ENCODE data around the gene ODAM.

The ODAM gene

GRCh38 chr4:70195425-70195824 is at the start of gene ODAM:
Gene ODAM (plus strand): TSS chr4:70195725. CDS start chr4:70196544, 819 bp downstream.
- no peak for TF ChIP-seq FOXA1 (IDR thresholded peaks at IDR 0.05)
- DNase-seq (ENCODE audit: extremely low spot score): no peak
- ChIA-PET CTCF (no interaction called here), POLR2A (no interaction called here)

GRCh38 chr4:70151271-70151670 is 44.3 kb upstream of the ODAM start:
- TF ChIP-seq NFRKB (IDR thresholded peaks at IDR 0.05): no peak
- TF ChIP-seq CTBP1 (IDR thresholded peaks at IDR 0.05; ENCODE audit: borderline replicate concordance): no peak
- TF ChIP-seq L3MBTL2 (conservative IDR thresholded peaks at IDR 0.05): no peak
- no peak for TF ChIP-seq PKNOX1 (IDR thresholded peaks at IDR 0.05)
- no peak for TF ChIP-seq FOXM1 (IDR thresholded peaks at IDR 0.05; ENCODE audit: borderline replicate concordance)
- no peak for TF ChIP-seq FOXK2 (IDR thresholded peaks at IDR 0.05)
- TF ChIP-seq ZNF384 (IDR thresholded peaks at IDR 0.05): no peak
- no peak for TF ChIP-seq BHLHE40 (IDR thresholded peaks at IDR 0.05; ENCODE audit: borderline replicate concordance)
- TF ChIP-seq HDGF (IDR thresholded peaks at IDR 0.05; ENCODE audit: borderline replicate concordance): no peak
- no peak for TF ChIP-seq SUZ12 (IDR thresholded peaks at IDR 0.05)
- no peak for TF ChIP-seq LEF1 (IDR thresholded peaks at IDR 0.05; ENCODE audit: borderline replicate concordance)
- no peak for TF ChIP-seq TARDBP (IDR thresholded peaks at IDR 0.05)
- no peak for TF ChIP-seq ARNT (IDR thresholded peaks at IDR 0.05)
- no peak for TF ChIP-seq ELF4 (IDR thresholded peaks at IDR 0.05)
- no peak for TF ChIP-seq SP1 (IDR thresholded peaks at IDR 0.05)
- no peak for TF ChIP-seq FOXA1 (IDR thresholded peaks at IDR 0.05)
- no peak for DNase-seq (ENCODE audit: extremely low spot score)
- POLR2A ChIA-PET: no interaction called here
- CTCF ChIA-PET: interaction anchor here (0.5 kb wide), 1 partner anchor 255 kb away, joined by 4 read pairs; no protein-coding TSS in a partner anchor

- ChIA-PET CTCF (interaction anchor here (0.5 kb wide), 1 partner anchor 256 kb away, joined by 4 read pairs; no protein-coding TSS in a partner anchor), POLR2A (no interaction called here)
- DNase-seq (ENCODE audit: extremely low spot score): no peak
- TF ChIP-seq SUZ12 (IDR thresholded peaks at IDR 0.05) (no peak), ZNF384 (IDR thresholded peaks at IDR 0.05) (no peak), FOXA1 (IDR thresholded peaks at IDR 0.05) (no peak), ELF4 (IDR thresholded peaks at IDR 0.05) (no peak), CTBP1 (IDR thresholded peaks at IDR 0.05; ENCODE audit: borderline replicate concordance) (no peak), NFRKB (IDR thresholded peaks at IDR 0.05) (no peak), HDGF (IDR thresholded peaks at IDR 0.05; ENCODE audit: borderline replicate concordance) (no peak), TARDBP (IDR thresholded peaks at IDR 0.05) (no peak)
These were observed 43.4 kb upstream of the ODAM start for GRCh38 chr4:70152088-70152487.

DNA sequence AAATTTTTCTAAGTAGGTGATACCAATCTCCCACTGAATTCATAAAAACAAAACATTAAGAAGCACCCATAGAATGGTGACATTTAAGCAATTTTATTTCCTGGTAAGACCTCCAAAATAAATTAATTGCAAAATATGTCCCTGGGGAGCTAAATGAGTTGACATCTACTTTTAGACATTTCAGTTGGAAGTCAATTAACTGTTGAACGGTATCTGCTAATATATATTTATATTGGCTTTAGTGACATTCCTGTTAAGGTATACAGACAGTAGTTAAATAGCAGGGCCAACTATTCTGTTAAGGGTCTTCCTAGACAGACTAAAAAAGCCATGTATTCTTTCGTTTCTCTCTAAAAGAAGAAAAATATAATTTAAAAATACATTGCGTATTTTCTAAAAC is 41.6 kb upstream of the ODAM start, which contains the start of gene PRR27:
PRR27 (plus strand) TSS at position 301 of the 400 bp plus-strand sequence. CDS start 139 bp downstream, outside the sequence.
- ChIA-PET CTCF (no interaction called here), POLR2A (no interaction called here)
- TF ChIP-seq ARNT (IDR thresholded peaks at IDR 0.05): no peak
- TF ChIP-seq PKNOX1 (IDR thresholded peaks at IDR 0.05): no peak
- no peak for TF ChIP-seq ELF4 (IDR thresholded peaks at IDR 0.05)
- no peak for TF ChIP-seq BHLHE40 (IDR thresholded peaks at IDR 0.05; ENCODE audit: borderline replicate concordance)
- TF ChIP-seq LEF1 (IDR thresholded peaks at IDR 0.05; ENCODE audit: borderline replicate concordance): no peak
- no peak for TF ChIP-seq FOXK2 (IDR thresholded peaks at IDR 0.05)
- TF ChIP-seq CTBP1 (IDR thresholded peaks at IDR 0.05; ENCODE audit: borderline replicate concordance): no peak
- TF ChIP-seq NFRKB (IDR thresholded peaks at IDR 0.05): no peak
- no peak for TF ChIP-seq SP1 (IDR thresholded peaks at IDR 0.05)
- no peak for DNase-seq (ENCODE audit: extremely low spot score)

DNA sequence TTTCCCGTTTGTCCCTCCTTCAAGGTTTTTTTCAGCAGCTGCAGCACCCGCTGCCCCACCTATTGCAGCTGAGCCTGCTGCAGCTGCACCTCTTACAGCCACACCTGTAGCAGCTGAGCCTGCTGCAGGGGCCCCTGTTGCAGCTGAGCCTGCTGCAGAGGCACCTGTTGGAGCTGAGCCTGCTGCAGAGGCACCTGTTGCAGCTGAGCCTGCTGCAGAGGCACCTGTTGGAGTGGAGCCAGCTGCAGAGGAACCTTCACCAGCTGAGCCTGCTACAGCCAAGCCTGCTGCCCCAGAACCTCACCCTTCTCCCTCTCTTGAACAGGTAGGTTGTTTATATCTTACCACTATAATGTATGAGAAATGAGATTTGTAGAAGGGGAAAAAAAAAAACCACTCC is 36.9 kb upstream of the ODAM start:
- no peak for DNase-seq (ENCODE audit: extremely low spot score)
- CTCF ChIA-PET: no interaction called here
- no peak for TF ChIP-seq L3MBTL2 (conservative IDR thresholded peaks at IDR 0.05)
- TF ChIP-seq FOXK2 (IDR thresholded peaks at IDR 0.05): no peak
- TF ChIP-seq ARNT (IDR thresholded peaks at IDR 0.05): no peak
- no peak for TF ChIP-seq TARDBP (IDR thresholded peaks at IDR 0.05)
- no peak for TF ChIP-seq ZNF384 (IDR thresholded peaks at IDR 0.05)
- TF ChIP-seq NFRKB (IDR thresholded peaks at IDR 0.05): no peak
- TF ChIP-seq SUZ12 (IDR thresholded peaks at IDR 0.05): no peak
- TF ChIP-seq HDGF (IDR thresholded peaks at IDR 0.05; ENCODE audit: borderline replicate concordance): no peak
- POLR2A ChIA-PET: no interaction called here

DNA sequence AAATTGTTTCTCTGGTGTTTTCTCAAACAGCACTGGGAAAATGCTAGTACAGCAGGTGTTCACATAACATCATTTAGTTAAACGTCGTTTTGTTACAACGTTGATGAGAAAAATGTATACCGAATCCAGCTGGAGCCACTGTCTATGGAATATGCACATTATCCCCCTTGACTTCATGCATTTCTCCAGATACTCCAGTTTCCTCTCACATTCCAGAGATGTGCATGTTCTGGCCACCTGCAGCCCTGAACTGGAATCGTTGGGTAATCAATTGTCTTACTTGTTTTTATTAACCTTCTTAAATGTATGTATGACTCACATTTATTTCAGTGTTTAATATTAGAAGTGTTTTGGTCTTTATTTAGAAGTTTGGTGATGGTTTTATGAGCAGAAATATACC is 18.4 kb upstream of the ODAM start:
- ChIA-PET CTCF (interaction anchor here (1.6 kb wide), 1 partner anchor 16 kb away, joined by 3 read pairs; no protein-coding TSS in a partner anchor), POLR2A (no interaction called here)
- TF ChIP-seq NFRKB (IDR thresholded peaks at IDR 0.05) (no peak), LEF1 (IDR thresholded peaks at IDR 0.05; ENCODE audit: borderline replicate concordance) (no peak), CTBP1 (IDR thresholded peaks at IDR 0.05; ENCODE audit: borderline replicate concordance) (no peak), SP1 (IDR thresholded peaks at IDR 0.05) (no peak), ARNT (IDR thresholded peaks at IDR 0.05) (no peak), FOXK2 (IDR thresholded peaks at IDR 0.05) (no peak), PKNOX1 (IDR thresholded peaks at IDR 0.05) (no peak), TARDBP (IDR thresholded peaks at IDR 0.05) (no peak), FOXA1 (IDR thresholded peaks at IDR 0.05) (no peak), FOXM1 (IDR thresholded peaks at IDR 0.05; ENCODE audit: borderline replicate concordance) (no peak), ELF4 (IDR thresholded peaks at IDR 0.05) (no peak), SUZ12 (IDR thresholded peaks at IDR 0.05) (no peak), BHLHE40 (IDR thresholded peaks at IDR 0.05; ENCODE audit: borderline replicate concordance) (no peak), L3MBTL2 (conservative IDR thresholded peaks at IDR 0.05) (no peak), ZNF384 (IDR thresholded peaks at IDR 0.05) (no peak), HDGF (IDR thresholded peaks at IDR 0.05; ENCODE audit: borderline replicate concordance) (no peak)

More for the DNA sequence above, 18.4 kb upstream of the ODAM start:
- no peak for DNase-seq (ENCODE audit: extremely low spot score)
